WTC11 (cell line): ENCODE measurements around the gene DOCK1. TPM values are rescaled to one million over a fixed set of nuclear protein-coding genes. Genes with fewer than 3 reads are reported as not detected.

ENCODE experiments used
- ATAC-seq: fragments of 200-7000 bp; cut with Tn5 transposase; 2 replicates; pipeline ENCODE4 v1.10.0; 2021; ENCODE audit warnings: mild to moderate bottlenecking, moderate library complexity
- CTCF ChIA-PET: fragments of 300-600 bp; sonication (Branson Sonifier 250); formaldehyde crosslinking; loops from one replicate; lab custom pipeline; 2021; ENCODE audit warnings: antibody characterized with exemption; lab: Charles Lee
- POLR2A ChIA-PET: fragments of 350-600 bp; sonication (Branson Sonifier 250); formaldehyde crosslinking; loops from one replicate; lab custom pipeline; 2021; ENCODE audit warnings: antibody characterized with exemption; lab: Charles Lee
- DNase-seq: peaks from one replicate; pipeline ENCODE4 v3.0.0; 2021; ENCODE audit warnings: low spot score
- H3K27ac Mint-ChIP-seq: 2 replicates; pipeline ENCODE4 v1.8.0; 2021; ENCODE audit warnings: mixed read lengths
- H3K27me3 Mint-ChIP-seq: 2 replicates; pipeline ENCODE4 v1.8.0; 2021; ENCODE audit warnings: low read depth, mild to moderate bottlenecking, moderate library complexity, mixed read lengths
- H3K36me3 Mint-ChIP-seq: 2 replicates; pipeline ENCODE4 v1.8.0; 2021; ENCODE audit warnings: mixed read lengths
- H3K4me1 Mint-ChIP-seq: 2 replicates; pipeline ENCODE4 v1.8.0; 2022; ENCODE audit warnings: mixed read lengths
- H3K4me3 Mint-ChIP-seq: 2 replicates; pipeline ENCODE4 v1.8.0; 2021; ENCODE audit warnings: mild to moderate bottlenecking, moderate library complexity, mixed read lengths
- H3K9me3 Mint-ChIP-seq: 2 replicates; pipeline ENCODE4 v1.8.0; 2021; ENCODE audit warnings: mixed read lengths
- CTCF ChIP-seq: fragments of 200-600 bp; IDR thresholded peaks from 2 replicates; pipeline ENCODE4 v1.8.0; 2022; ENCODE audit warnings: antibody characterized with exemption
- ETV6 ChIP-seq: sonication (generic); formaldehyde crosslinking; IDR thresholded peaks from 2 replicates; pipeline ENCODE4 v1.8.1; 2022; ENCODE audit warnings: mild to moderate bottlenecking, missing genetic modification reagents
- FOXK1 ChIP-seq: sonication (generic); formaldehyde crosslinking; IDR thresholded peaks from 2 replicates; pipeline ENCODE4 v1.8.0; 2022; ENCODE audit warnings: mild to moderate bottlenecking, moderate library complexity, missing genetic modification reagents
- FOXP4 ChIP-seq: sonication (generic); formaldehyde crosslinking; IDR thresholded peaks from 2 replicates; pipeline ENCODE4 v1.8.0; 2022; ENCODE audit warnings: mild to moderate bottlenecking, missing genetic modification reagents
- GTF2I ChIP-seq: fragments of 250-450 bp; sonication (Bioruptor Pico); conservative IDR thresholded peaks from 2 replicates; pipeline ENCODE4 v1.4.0; 2021; ENCODE audit warnings: mild to moderate bottlenecking
- MXD4 ChIP-seq: fragments of 250-450 bp; sonication (Bioruptor Pico); IDR thresholded peaks from 2 replicates; pipeline ENCODE4 v1.8.0; 2021; ENCODE audit warnings: mild to moderate bottlenecking, moderate library complexity, borderline replicate concordance
- NFATC4 ChIP-seq: fragments of 250-450 bp; sonication (Bioruptor Pico); IDR thresholded peaks from 2 replicates; pipeline ENCODE4 v1.9.0; 2021; ENCODE audit warnings: mild to moderate bottlenecking
- PRRX2 ChIP-seq: fragments of 250-450 bp; sonication (Bioruptor Pico); IDR thresholded peaks from 2 replicates; pipeline ENCODE4 v1.8.0; 2021; ENCODE audit warnings: mild to moderate bottlenecking
- RELA ChIP-seq: sonication (generic); formaldehyde crosslinking; IDR thresholded peaks from 2 replicates; pipeline ENCODE4 v1.8.1; 2022; ENCODE audit warnings: missing genetic modification reagents, mild to moderate bottlenecking, borderline replicate concordance
- STAT6 ChIP-seq: sonication (generic); formaldehyde crosslinking; conservative IDR thresholded peaks from 2 replicates; pipeline ENCODE4 v1.8.1; 2023; ENCODE audit warnings: mild to moderate bottlenecking, low read depth, missing genetic modification reagents, moderate library complexity
- TP53 ChIP-seq: sonication (generic); formaldehyde crosslinking; IDR thresholded peaks from 2 replicates; pipeline ENCODE4 v1.8.1; 2023; ENCODE audit warnings: mild to moderate bottlenecking, missing genetic modification reagents
- USF1 ChIP-seq: sonication (generic); formaldehyde crosslinking; IDR thresholded peaks from 2 replicates; pipeline ENCODE4 v1.8.0; 2022; ENCODE audit warnings: mild to moderate bottlenecking, missing genetic modification reagents
- USF2 ChIP-seq: sonication (generic); formaldehyde crosslinking; IDR thresholded peaks from 2 replicates; pipeline ENCODE4 v1.8.1; 2023; ENCODE audit warnings: mild to moderate bottlenecking, missing genetic modification reagents, moderate library complexity
- ZNF219 ChIP-seq: sonication (generic); formaldehyde crosslinking; IDR thresholded peaks from 2 replicates; pipeline ENCODE4 v1.8.0; 2023; ENCODE audit warnings: missing genetic modification reagents, mild to moderate bottlenecking, borderline replicate concordance
- ZNF281 ChIP-seq: sonication (generic); formaldehyde crosslinking; IDR thresholded peaks from 2 replicates; pipeline ENCODE4 v1.8.0; 2023; ENCODE audit warnings: mild to moderate bottlenecking, missing genetic modification reagents
- ZNF425 ChIP-seq: fragments of 250-450 bp; sonication (Bioruptor Pico); conservative IDR thresholded peaks from 2 replicates; pipeline ENCODE4 v1.9.0; 2021; ENCODE audit warnings: mild to moderate bottlenecking
- ZNF532 ChIP-seq: fragments of 250-450 bp; sonication (Bioruptor Pico); IDR thresholded peaks from 2 replicates; pipeline ENCODE4 v1.9.0; 2021; ENCODE audit warnings: mild to moderate bottlenecking, borderline replicate concordance
- total RNA-seq: library from RNA; stranded (reverse); gene quantifications from 3 replicates; pipeline ENCODE4 v1.2.3, GENCODE V29; 2021

Gene DOCK1
- total RNA-seq, 1 experiment from 2014 or later, result 52.1 TPM

- TF ChIP-seq ZNF281 (CRISPR knock-in tag) (no peak), NFATC4 (CRISPR knock-in tag) (no peak)
Measured at GRCh38 chr10:126949161-126949503, 43.9 kb downstream of the DOCK1 start (continued).

- Mint-ChIP-seq H3K4me3 (no peak overlapping the region), H3K27ac (no peak overlapping the region), H3K27me3 (no peaks in the 10 kb centered on the region), H3K9me3 (no peaks in the 10 kb centered on the region), H3K36me3 (peaks cover 4% of the 10 kb centered on the region), H3K4me1 (peaks cover 1% of the 10 kb centered on the region)
- CTCF ChIA-PET, result no interaction called here
- TF ChIP-seq ZNF219 (CRISPR knock-in tag) (no peak), STAT6 (CRISPR knock-in tag) (no peak), RELA (CRISPR knock-in tag) (no peak), MXD4 (CRISPR knock-in tag) (no peak), GTF2I (CRISPR knock-in tag) (no peak), ZNF425 (CRISPR knock-in tag) (no peak), USF1 (CRISPR knock-in tag) (no peak), FOXP4 (no peak), PRRX2 (no peak), TP53 (CRISPR knock-in tag) (no peak), FOXK1 (no peak), ETV6 (CRISPR knock-in tag) (no peak), ZNF532 (no peak), USF2 (CRISPR knock-in tag) (no peak), CTCF (no peak)
- no peak for DNase-seq
- POLR2A ChIA-PET, result no interaction called here
- ATAC-seq, result no peak
Measured at GRCh38 chr10:126950401-126951105, 45.3 kb downstream of the DOCK1 start.
